K562 (cell line): Measurements from ENCODE around the gene FTL. TPM values are rescaled to one million over a fixed set of nuclear protein-coding genes. Genes with fewer than 3 reads are reported as not detected.

ENCODE experiments used
- ATAC-seq: fragments of 200-7000 bp; cut with Tn5 transposase; 3 replicates; pipeline ENCODE4 v1.9.1; 2020; ENCODE audit warnings: moderate library complexity
- BruUV-seq: library from RNA; stranded (reverse); fragments of 400-500 nt; replicated peaks from 2 replicates; lab custom pipeline; 2021; lab: Mats Ljungman, UMichigan
- CTCF ChIA-PET: fragments of 300-600 bp; formaldehyde crosslinking; extraction: SDS; loops from one replicate; lab custom pipeline; 2021; ENCODE audit warnings: low intra/inter-chr PET ratio; lab: Yijun Ruan, JAX
- POLR2A ChIA-PET: fragments of 300-600, 350-650 bp; sonication (Branson Sonifier 250); formaldehyde crosslinking; extraction: SDS; loops from one replicate; lab custom pipeline; 2021; ENCODE audit warnings: antibody characterized with exemption, inconsistent platforms; lab: Yijun Ruan, JAX
- DNase-seq, 4 experiments: peaks; one replicate each; pipeline versions ENCODE4 v3.0.0 to v3.0.0-alpha.2; 2011 to 2018; ENCODE audit warnings: low spot score in 3 of 4, mixed read lengths in 3 of 4; ENCODE audit errors: extremely low read depth in 1 of 4
- FAIRE-seq: peaks from 2 replicates; lab custom pipeline; 2011; peaks lifted over from hg19 to GRCh38; lab: Jason Lieb, UNC
- H2AFZ ChIP-seq: 2 replicates; pipeline ENCODE4 v1.6.0; 2011; ENCODE audit warnings: low read depth, low read length, control low read depth, inconsistent platforms
- H3K27ac ChIP-seq: fragments of 200-600 bp; 3 replicates; pipeline ENCODE4 v1.8.0; 2011; ENCODE audit warnings: low read depth, mild to moderate bottlenecking, control low read depth, inconsistent platforms, low read length, moderate library complexity, mixed read lengths; ENCODE audit errors: extremely low read depth
- H3K27me3 ChIP-seq, 2 experiments: fragments of 300-600 bp in 1 of 2; 2 replicates in 1 of 2; 3 replicates in 1 of 2; pipeline versions ENCODE4 v1.6.0 to v1.8.0; 2011; ENCODE audit warnings: inconsistent platforms in 2 of 2, low read length in 2 of 2, mild to moderate bottlenecking in 1 of 2, mixed read lengths in 1 of 2, moderate library complexity in 1 of 2; ENCODE audit not compliant: control insufficient read depth in 2 of 2, insufficient read depth in 2 of 2
- H3K36me3 ChIP-seq: fragments of 300-600 bp; 3 replicates; pipeline ENCODE4 v1.8.0; 2011; ENCODE audit warnings: mild to moderate bottlenecking, low read length, inconsistent platforms; ENCODE audit not compliant: control insufficient read depth, insufficient read depth
- H3K4me1 ChIP-seq, 2 experiments: fragments of 200-600 bp in 1 of 2; replicated peaks in 1 of 2; 2 replicates in 1 of 2; 3 replicates in 1 of 2; pipeline versions ENCODE4 v1.5.1 to v1.8.0; 2011; ENCODE audit warnings: inconsistent platforms in 2 of 2, low read length in 2 of 2, mild to moderate bottlenecking in 1 of 2, mixed read lengths in 1 of 2, moderate library complexity in 1 of 2; ENCODE audit not compliant: control insufficient read depth in 2 of 2, insufficient read depth in 2 of 2
- H3K4me2 ChIP-seq: 2 replicates; pipeline ENCODE4 v1.6.1; 2011; ENCODE audit warnings: low read length, control low read depth, inconsistent platforms, mixed read lengths; ENCODE audit not compliant: insufficient read depth
- H3K4me3 ChIP-seq: fragments of 200-600 bp; sonication (generic), shearing (Covaris generic); 2 replicates; pipeline ENCODE4 v1.5.1; 2016; ENCODE audit warnings: control low read depth, inconsistent platforms
- H3K79me2 ChIP-seq: fragments of 200-600 bp; 3 replicates; pipeline ENCODE4 v1.8.0; 2011; ENCODE audit warnings: low read length, inconsistent platforms; ENCODE audit not compliant: control insufficient read depth, insufficient read depth
- H3K9ac ChIP-seq, 2 experiments: 2 replicates each; pipeline versions ENCODE4 v1.6.0 to v1.6.1; 2011; ENCODE audit warnings: low read depth in 2 of 2, low read length in 2 of 2, control low read depth in 1 of 2, inconsistent platforms in 1 of 2, mild to moderate bottlenecking in 1 of 2, mixed read lengths in 1 of 2; ENCODE audit not compliant: insufficient read depth in 1 of 2
- H3K9me1 ChIP-seq: one replicate; pipeline ENCODE4 v1.6.0; 2011; ENCODE audit warnings: inconsistent platforms, mild to moderate bottlenecking, low read length, moderate library complexity; ENCODE audit not compliant: control insufficient read depth, insufficient read depth
- H3K9me3 ChIP-seq: replicated peaks from 2 replicates; pipeline ENCODE4 v1.5.1; 2011; ENCODE audit warnings: low read depth, low read length, inconsistent platforms; ENCODE audit not compliant: control insufficient read depth, insufficient read depth
- H4K20me1 ChIP-seq: replicated peaks from 2 replicates; pipeline ENCODE4 v1.6.1; 2011; ENCODE audit warnings: low read length, inconsistent platforms, mixed read lengths; ENCODE audit not compliant: control insufficient read depth, insufficient read depth
- ATF2 ChIP-seq: sonication (generic); formaldehyde crosslinking; IDR thresholded peaks from 2 replicates; pipeline ENCODE4 v1.8.1; 2022; ENCODE audit warnings: missing genetic modification reagents
- CCNT2 ChIP-seq: IDR thresholded peaks from 2 replicates; pipeline ENCODE4 v1.6.1; 2011; ENCODE audit warnings: borderline replicate concordance, low read depth, mild to moderate bottlenecking, moderate library complexity, mixed read lengths, low read length; ENCODE audit not compliant: insufficient read length; ENCODE audit errors: extremely low read depth
- CREB5 ChIP-seq: fragments of 250-450 bp; sonication (Bioruptor Pico); IDR thresholded peaks from 2 replicates; pipeline ENCODE4 v1.5.0; 2020; ENCODE audit warnings: mild to moderate bottlenecking
- DIDO1 ChIP-seq: fragments of 450-650 bp; IDR thresholded peaks from 2 replicates; pipeline ENCODE4 v1.6.1; 2016; ENCODE audit warnings: low read depth, missing biosample characterization, missing genetic modification characterization
- EHMT2 ChIP-seq: fragments of 450-650 bp; IDR thresholded peaks from 2 replicates; pipeline ENCODE4 v1.6.1; 2018; ENCODE audit warnings: antibody characterized with exemption
- HDGF ChIP-seq: fragments of 450-650 bp; IDR thresholded peaks from 2 replicates; pipeline ENCODE4 v1.6.1; 2016
- MECOM ChIP-seq: fragments of 250-450 bp; sonication (Bioruptor Pico); IDR thresholded peaks from 2 replicates; pipeline ENCODE4 v1.8.0; 2022; ENCODE audit warnings: inconsistent platforms
- MLLT1 ChIP-seq, 2 experiments: fragments of 450-650 bp; IDR thresholded peaks; 2 replicates each; pipeline ENCODE4 v1.6.1; 2016
- NCOA4 ChIP-seq: fragments of 450-650 bp; IDR thresholded peaks from 2 replicates; pipeline ENCODE4 v1.6.1; 2018; ENCODE audit warnings: mild to moderate bottlenecking; ENCODE audit not compliant: partially characterized antibody
- RBM39 ChIP-seq: fragments of 200-400 bp; formaldehyde crosslinking; optimal IDR thresholded peaks from 2 replicates; pipeline ENCODE3; 2018; ENCODE audit warnings: low read depth, low read length
- RNF219 ChIP-seq: fragments of 250-450 bp; sonication (Bioruptor Pico); IDR thresholded peaks from 2 replicates; pipeline ENCODE4 v1.5.0; 2022; ENCODE audit warnings: mild to moderate bottlenecking
- SAFB2 ChIP-seq: fragments of 200-400 bp; formaldehyde crosslinking; IDR thresholded peaks from 2 replicates; pipeline ENCODE4 v1.6.1; 2018; ENCODE audit warnings: borderline replicate concordance, low read length, low read depth, moderate library complexity; ENCODE audit not compliant: severe bottlenecking
- ZNF174 ChIP-seq: fragments of 250-450 bp; sonication (Bioruptor Pico); IDR thresholded peaks from 2 replicates; pipeline ENCODE4 v1.4.0; 2020; ENCODE audit warnings: mild to moderate bottlenecking
- ZNF408 ChIP-seq: fragments of 250-450 bp; sonication (Bioruptor Pico); IDR thresholded peaks from 2 replicates; pipeline ENCODE4 v1.4.0; 2020; ENCODE audit warnings: low read depth, mild to moderate bottlenecking, moderate library complexity
- ZNF76 ChIP-seq: fragments of 250-450 bp; sonication (Bioruptor Pico); IDR thresholded peaks from 2 replicates; pipeline ENCODE4 v1.4.0; 2020; ENCODE audit warnings: mild to moderate bottlenecking, moderate library complexity, borderline replicate concordance
- WGBS: fragments of 100-300 bp; shearing (Covaris generic); methylation state at CpG from one replicate; pipeline ENCODE4 v1.1.6; 2016; ENCODE audit warnings: low coverage, mixed read lengths; ENCODE audit not compliant: insufficient coverage; ENCODE audit errors: missing lambda C conversion rate; 5-methylcytosine and 5-hydroxymethylcytosine counted together
- in situ Hi-C: fragments of 300-500 bp; cut with MboI; formaldehyde crosslinking; loops from 4 replicates; pipeline ENCODE4 v1.15.0; 2018; ENCODE audit warnings: inconsistent platforms, mixed read lengths
- intact Hi-C: fragments of 100-400 bp; cut with micrococcal nuclease; formaldehyde crosslinking; loops from 2 replicates; pipeline ENCODE4 v1.14.2; 2022
- polyA plus RNA-seq, 8 experiments: library from polyadenylated mRNA; depleted of rRNA in 4 of 8; stranded (reverse) in 5 of 8; unstranded in 3 of 8; fragments of >200 nt; fragmentation: Nextera tagmentation in 2 of 8; fragmentation: Illumina TruSeq in 1 of 8; extraction: Ambion mirVana in 2 of 8; extraction: Trizol in 1 of 8; gene quantifications; 2 replicates each; pipeline versions ENCODE4 v1.2.1 to v1.2.3, GENCODE V29; 2011 to 2014; ENCODE audit warnings: inconsistent platforms in 1 of 8, missing spikeins in 1 of 8
- total RNA-seq, 7 experiments: library from RNA; depleted of rRNA in 6 of 7; stranded (reverse); fragments of >200 nt in 6 of 7; fragmentation: Illumina TruSeq in 2 of 7; extraction: Trizol in 2 of 7; gene quantifications; 2 replicates each; pipeline versions ENCODE4 v1.2.1 to v1.2.3, GENCODE V29; 2011 to 2021; ENCODE audit warnings: low replicate concordance in 1 of 7
- TF ChIP-seq, protein P1 (sequence below): fragments of 450-650 bp; formaldehyde crosslinking; IDR thresholded peaks from 2 replicates; pipeline ENCODE4 v1.4.0; 2022; ENCODE audit warnings: mild to moderate bottlenecking, moderate library complexity

FTL gene
- total and polyA plus RNA-seq, 9 of the 15 experiments (the other 6 are each of a cell fraction or from before 2014, with no cell fraction given): 1,231 to 27,415 (median 3,965) TPM

GRCh38 chr19:48977061-48977460, 12.0 kb downstream of the FTL start:
- 67% methylated on average over 2 of the region's 2 CpGs for WGBS
- Histone ChIP-seq H3K4me2 (no peak overlapping the region), H2AFZ (no peak overlapping the region), H3K9me1 (no peaks in the 10 kb centered on the region), H3K4me1 (peaks cover 2 to 4% of the 10 kb centered on the region in 2 experiments; a peak in 2 of 5 replicates), H3K79me2 (no peaks in the 10 kb centered on the region), H3K9ac (no peak overlapping the region), H4K20me1 (no peaks in the 10 kb centered on the region), H3K27me3 (no peaks in the 10 kb centered on the region), H3K9me3 (no peaks in the 10 kb centered on the region), H3K4me3 (no peak overlapping the region), H3K36me3 (peaks cover 37% of the 10 kb centered on the region; the same call in 2 of the 3 replicates), H3K27ac (no peak overlapping the region)
- no peak for ATAC-seq
- in situ Hi-C loops (loop anchor here (10.0 kb wide), 1 partner anchor 332 kb away; the partner anchor contains the start of gene CA11), intact Hi-C loops (no loop called here)
- CTCF ChIA-PET: no interaction called here
- FAIRE-seq: no peak
- no TSS peak for BruUV-seq
- POLR2A ChIA-PET: interaction anchor here (1.0 to 14.5 kb wide), 4 partner anchors 9 to 99 kb away, joined by 3 to 439 read pairs (median 34); partner anchors contain the start of genes FTL, PPP1R15A and RUVBL2
- DNase-seq: no peak
- TF ChIP-seq ZNF174 (CRISPR knock-in tag) (no peak), ZNF408 (no peak), RNF219 (no peak), CREB5 (CRISPR knock-in tag) (no peak), EHMT2 (no peak), MECOM (CRISPR knock-in tag) (no peak), MLLT1 (IDR thresholded peaks at IDR 0.05) (no peak), RBM39 (no peak), DIDO1 (no peak), HDGF (no peak), ATF2 (CRISPR knock-in tag) (no peak), ZNF76 (no peak), SAFB2 (no peak), NCOA4 (no peak), CCNT2 (no peak)
- TF ChIP-seq, protein P1, sequence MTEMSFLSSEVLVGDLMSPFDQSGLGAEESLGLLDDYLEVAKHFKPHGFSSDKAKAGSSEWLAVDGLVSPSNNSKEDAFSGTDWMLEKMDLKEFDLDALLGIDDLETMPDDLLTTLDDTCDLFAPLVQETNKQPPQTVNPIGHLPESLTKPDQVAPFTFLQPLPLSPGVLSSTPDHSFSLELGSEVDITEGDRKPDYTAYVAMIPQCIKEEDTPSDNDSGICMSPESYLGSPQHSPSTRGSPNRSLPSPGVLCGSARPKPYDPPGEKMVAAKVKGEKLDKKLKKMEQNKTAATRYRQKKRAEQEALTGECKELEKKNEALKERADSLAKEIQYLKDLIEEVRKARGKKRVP (CRISPR knock-in tag): no peak
